Left renal cortex interstitium (tissue), 4 donors: ENCODE data around the gene PACS1. TPM values are rescaled to one million over a fixed set of nuclear protein-coding genes. Genes with fewer than 3 reads are reported as not detected.
A peak's percentile ranks its signal among the peaks of the same experiment; 100 is the strongest.

Source experiments
- DNase-seq, 4 donors: peaks; one replicate each; pipeline ENCODE4 v3.0.0-alpha.2; 2013; ENCODE audit warnings: low read depth in 4 of 4, low spot score in 2 of 4, missing footprints in 1 of 4
- polyA plus RNA-seq, 4 donors: library from polyadenylated mRNA; unstranded; fragments of 120-200 nt; gene quantifications; one replicate each; pipeline ENCODE4 v1.2.1, GENCODE V29; 2013; ENCODE audit not compliant: insufficient read length in 4 of 4

Gene PACS1
- polyA plus RNA-seq, 4 donors, result 38.5 to 57.0 (median 50.4) TPM

GRCh38 chr11:66281776-66282467, 211.8 kb downstream of the PACS1 start:
- DNase-seq, result no peak

- peak in 3 of 4 donors; percentile 89 to 96 (median 91) for DNase-seq
Observed at GRCh38 chr11:66282468-66283455, 212.7 kb downstream of the PACS1 start.

GRCh38 chr11:66283461-66284105, 213.5 kb downstream of the PACS1 start:
- no peak for DNase-seq

DNA sequence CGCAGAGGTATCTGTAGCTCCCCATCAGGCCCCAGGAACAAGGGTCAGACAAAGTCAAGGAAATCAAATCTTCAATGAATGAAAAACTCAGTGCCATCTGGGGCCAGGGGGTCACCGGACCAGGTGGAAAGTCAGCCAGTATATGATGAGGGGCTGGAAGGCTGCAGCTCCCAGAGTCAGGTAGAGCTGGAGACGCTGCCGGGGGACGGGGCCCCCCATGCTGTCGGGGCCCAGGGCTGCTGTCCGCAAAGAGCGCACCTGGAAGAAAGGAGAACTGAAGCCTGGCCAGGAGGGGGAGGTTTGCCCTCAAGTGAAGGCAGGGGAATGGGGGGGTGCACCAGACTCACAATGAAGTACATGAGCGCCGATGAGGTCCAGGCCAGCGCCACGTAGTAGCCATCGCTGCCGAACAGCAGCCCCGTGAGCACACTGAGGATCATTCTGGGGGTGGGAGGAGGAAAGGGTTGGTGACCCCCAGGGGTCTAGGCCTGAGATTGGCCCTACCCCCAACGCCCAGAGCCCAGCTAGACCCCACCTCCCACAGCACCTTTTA, 214.5 kb downstream of the PACS1 start:
- no peak for DNase-seq

GRCh38 chr11:66285250-66285947, 215.3 kb downstream of the PACS1 start:
- DNase-seq, result no peak

DNA sequence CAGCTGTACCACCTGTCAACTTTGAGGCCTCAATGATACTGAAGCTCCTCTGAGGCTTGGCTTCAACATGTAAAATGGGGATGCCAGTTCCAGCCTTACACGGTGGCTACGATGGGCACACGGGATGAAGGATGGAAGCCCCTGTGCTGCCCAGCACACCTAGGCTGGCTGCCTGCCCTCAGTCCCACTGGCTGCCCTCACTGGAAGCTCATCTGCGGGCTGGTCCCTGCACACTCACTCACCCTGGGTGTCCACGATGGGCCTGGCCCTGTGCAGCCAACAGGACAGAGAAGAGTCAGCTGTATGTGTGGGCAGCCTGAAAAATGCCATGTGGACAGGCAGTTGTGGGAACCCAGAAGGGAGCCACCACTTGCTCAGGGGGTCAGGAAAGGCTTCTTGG, 216.6 kb downstream of the PACS1 start:
- no peak for DNase-seq

DNA sequence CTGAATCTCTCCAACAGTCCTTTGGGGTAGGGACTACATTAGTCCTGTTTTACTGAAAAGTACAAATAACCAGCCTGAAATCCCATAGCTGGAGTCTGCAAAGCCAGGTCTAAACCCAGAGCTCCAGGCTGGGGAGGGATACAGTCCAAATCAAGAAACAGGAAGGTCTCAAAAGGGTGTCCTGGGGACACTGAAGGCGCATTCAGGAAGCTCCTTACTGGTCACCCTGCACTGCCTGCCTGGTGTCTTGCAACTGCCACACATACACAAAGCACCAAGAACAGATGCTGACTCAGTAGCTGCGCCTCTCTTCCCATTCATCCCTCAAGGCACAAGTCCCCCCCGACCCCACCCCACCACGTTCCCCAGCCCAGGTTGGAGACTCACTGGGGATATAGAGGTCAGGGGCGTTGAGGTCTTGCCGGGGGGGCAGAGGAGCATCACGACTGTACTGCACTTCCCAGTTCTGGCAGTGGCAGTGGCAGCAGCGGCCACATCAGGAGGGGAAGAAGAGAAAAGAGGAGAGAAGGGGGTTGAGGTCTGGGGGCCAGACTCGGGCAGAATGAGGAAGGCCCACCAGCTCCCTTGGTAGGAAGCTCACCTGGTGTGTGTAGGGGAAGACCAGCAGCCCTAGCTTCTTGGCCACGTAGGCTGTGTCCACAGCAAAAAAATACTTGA, 217.3 kb downstream of the PACS1 start:
- DNase-seq, result no peak

GRCh38 chr11:66287889-66288670, 218.0 kb downstream of the PACS1 start:
- no peak for DNase-seq

DNA sequence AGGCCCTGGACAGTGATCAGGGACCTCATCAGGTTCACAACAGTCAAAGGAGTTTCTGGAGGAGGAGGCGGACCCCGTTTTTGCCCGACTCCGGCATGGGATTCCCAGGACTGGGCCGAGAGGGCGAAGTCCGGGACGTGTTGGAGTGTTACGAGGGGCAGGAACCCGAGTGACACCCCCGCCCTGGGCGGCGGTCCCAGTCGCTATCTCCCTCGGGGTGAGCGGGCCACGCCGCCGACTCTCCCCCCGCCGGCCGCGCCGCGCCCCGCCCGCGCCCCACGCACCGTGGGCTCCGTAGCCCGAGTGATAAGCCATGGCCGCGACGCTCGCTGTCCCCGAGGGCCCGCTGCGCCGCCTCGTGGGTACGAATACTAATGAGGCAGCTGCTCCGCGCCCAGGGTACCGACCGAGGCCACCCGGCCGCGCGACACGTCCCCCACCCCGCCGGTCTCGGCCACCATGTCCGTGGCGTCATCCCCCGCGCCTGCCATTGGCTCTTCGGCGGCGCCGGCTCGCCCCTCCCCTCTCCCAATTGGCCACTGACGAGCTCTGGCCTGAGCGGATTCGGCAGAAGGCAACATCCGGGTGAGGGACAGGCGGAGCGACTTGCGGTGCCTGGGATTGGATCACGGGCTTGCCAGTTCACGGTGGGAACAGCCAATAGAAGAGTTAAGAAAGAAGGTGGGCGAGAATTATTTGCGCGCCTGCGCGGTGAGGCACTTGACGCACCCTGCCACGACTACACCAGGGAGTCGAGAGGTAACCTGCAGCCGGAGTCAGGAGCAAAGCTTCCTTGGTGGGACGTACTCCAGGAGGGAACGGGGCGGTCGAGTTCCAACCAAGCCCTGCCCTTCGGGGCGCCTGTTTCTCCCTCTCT, 218.8 kb downstream of the PACS1 start, which contains the start of gene YIF1A:
Gene YIF1A, minus strand, starts transcription at position 473 of the 877 bp plus-strand sequence. Its CDS starts 158 bp downstream, at position 315.
- DNase-seq, result peak; percentile 91 to 98 (median 95)

- DNase-seq, result peak; percentile 72 to 79 (median 75)
Observed at GRCh38 chr11:66289548-66290329, 219.7 kb downstream of the PACS1 start.

DNA sequence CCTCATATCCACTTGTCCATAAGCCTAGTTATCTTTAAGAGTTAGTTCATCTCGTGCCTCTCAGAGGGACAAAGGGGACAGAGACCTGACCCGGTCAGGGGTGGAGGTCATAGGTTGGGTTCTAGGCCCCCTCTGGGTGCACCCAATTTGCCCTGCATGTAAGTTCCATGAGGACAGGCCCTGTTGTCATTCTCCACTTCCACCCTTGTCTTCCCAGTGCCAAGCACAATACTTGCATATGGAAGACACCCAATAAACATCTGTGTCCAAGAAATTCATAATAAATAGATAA, 220.2 kb downstream of the PACS1 start:
- no peak for DNase-seq

- no peak for DNase-seq
Observed at GRCh38 chr11:66291303-66291705, 221.2 kb downstream of the PACS1 start.

GRCh38 chr11:66291706-66292542, 221.9 kb downstream of the PACS1 start, which contains the start of gene TMEM151A:
Gene TMEM151A (plus strand): TSS chr11:66291894. CDS start chr11:66292014, 120 bp downstream.
- DNase-seq, result no peak

DNA sequence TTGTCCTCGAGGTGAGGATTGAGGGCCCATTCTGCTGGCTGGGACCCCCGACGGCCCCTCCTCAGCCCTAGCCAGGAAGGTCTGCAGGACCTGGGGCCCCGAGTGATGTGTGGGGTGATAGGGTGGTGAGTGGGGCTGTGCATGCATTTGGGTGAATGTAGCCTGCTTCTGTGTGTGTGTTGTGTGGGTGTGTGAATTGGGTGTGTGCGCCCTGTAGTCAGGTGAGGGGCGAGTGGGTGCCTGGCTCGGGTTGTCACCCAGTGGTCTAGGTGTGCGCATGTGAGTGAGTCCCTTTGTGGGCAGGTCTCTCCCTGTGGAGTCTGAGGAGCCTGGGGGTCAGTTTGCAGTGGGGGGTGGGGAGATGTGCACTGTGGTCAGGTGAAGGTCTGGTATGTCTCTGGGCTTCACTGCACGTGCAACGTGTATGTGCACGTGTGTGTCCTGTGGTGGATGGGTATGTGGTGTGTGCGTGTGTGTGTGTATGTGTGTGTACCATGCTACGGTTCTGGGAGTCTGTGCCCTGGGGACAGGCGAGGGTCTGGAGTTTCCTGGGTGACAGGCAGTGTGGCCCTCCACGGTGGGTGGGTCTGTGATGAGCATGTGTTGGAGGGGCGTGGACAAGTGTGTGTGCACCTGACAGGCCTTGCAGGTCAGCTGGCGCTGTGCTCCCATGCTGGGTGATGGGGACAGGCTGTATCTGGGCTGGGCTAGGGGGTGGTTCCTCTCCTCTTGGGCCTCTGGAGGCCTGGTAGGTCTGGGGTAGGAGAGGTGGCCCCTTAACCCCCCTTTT, 222.7 kb downstream of the PACS1 start:
- no peak for DNase-seq

- no peak for DNase-seq
Observed at GRCh38 chr11:66293352-66293751, 223.3 kb downstream of the PACS1 start.
